GM21360 (cell line): ENCODE results near the gene TRAPPC2L.
"Not testable (repeated sequence)": the region's sequence is repeated elsewhere in the genome, so short reads cannot be mapped to it uniquely, and the experiment has no call there.

ENCODE experiments used
- ATAC-seq: cut with Tn5 transposase; IDR thresholded peaks from one replicate; pipeline ENCODE4 v1.9.1; 2021; ENCODE audit warnings: mild to moderate bottlenecking, moderate library complexity; ENCODE audit not compliant: unreplicated experiment

Gene TRAPPC2L

DNA sequence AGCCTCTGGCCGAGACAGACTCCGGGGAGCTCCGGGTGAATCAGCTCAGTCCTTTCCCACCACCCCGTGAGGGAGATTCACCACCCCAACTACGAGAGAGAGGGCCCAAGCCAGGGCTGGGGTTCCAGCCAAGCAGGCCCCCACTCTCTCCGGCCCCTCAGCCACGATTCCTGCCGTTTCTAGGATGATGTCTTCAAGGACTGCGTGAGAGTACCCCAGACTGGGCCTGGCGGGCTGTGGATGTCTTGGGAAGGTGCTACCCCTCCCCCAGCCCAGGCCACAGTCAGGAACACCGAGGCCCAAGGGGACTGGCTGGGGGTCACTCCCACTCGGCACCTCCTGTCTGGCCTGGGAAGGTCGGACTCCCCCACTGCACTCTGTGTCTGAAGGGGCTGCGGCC, 31.1 kb downstream of the TRAPPC2L start:
- no peak for ATAC-seq

DNA sequence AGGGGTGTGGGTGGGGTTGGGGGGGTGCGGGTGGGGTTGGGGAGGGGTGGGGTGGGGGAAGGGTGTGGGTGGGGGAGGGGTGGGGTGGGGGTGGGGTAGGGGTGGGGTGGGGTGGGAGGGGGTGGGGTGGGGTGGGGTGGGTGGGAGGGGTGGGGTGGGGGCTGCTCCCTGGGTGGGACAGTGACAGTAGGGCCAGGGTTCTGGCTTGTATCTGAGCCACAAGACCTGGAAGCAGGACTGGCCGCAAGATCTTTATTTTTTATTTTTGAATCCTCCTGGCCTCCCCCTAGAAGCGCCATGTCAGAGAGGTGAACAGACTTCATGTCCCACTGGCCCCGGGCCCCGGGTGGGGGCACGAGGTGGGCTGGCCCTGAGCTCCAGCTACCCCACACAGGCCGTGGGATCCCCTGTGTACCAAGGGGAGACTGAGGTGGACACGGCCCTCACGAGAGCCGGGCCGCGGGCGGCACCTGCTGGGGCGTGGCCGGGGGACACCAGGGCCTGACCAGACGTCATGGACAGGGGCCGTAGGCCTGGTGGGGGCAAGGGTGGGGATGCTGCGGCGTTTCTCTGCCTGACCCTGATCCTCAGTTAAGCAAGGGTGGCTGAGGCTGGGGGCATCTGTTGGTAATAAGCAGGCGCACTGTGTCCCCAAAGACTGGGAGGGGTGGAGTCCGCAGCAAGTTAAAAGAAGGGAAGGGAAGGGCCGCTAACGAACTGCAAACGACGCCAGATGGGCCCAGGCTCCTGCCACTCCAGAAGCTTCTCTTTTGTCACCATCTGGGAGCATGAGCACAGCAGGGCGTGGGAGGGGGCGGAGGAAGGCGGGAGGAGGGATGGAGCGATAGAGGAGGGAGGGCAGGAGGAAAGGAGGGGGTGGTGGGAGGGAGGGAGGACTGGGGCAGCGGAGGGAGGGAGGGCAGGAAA, 31.8 kb downstream of the TRAPPC2L start:
- no peak for ATAC-seq

DNA sequence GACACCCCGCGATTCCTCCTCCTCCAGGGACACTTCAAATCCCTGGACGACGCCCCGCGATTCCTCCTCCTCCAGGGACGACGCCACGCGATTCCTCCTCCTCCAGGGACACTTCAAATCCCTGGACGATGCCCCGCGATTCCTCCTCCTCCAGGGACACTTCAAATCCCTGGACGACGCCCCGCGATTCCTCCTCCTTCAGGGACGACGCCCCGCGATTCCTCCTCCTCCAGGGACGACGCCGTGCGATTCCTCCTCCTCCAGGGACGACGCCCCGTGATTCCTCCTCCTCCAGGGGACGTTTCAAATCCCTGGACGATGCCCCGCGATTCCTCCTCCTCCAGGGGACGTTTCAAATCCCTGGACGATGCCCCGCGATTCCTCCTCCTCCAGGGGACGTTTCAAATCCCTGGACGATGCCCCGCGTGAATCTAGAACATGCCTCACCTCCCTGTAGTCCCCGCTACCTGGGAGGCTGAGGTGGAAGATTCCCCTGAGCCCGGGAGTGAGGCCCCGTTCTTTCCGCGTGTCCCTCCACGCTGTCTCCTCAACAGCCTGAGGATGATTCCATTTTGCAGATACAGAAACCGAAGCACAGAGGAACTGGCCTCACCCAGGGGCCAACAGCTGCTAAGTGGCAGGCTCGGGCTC, 32.9 kb downstream of the TRAPPC2L start:
- ATAC-seq: not testable (repeated sequence)

- ATAC-seq: no peak
Observed at GRCh38 chr16:88891083-88891482, 34.2 kb downstream of the TRAPPC2L start.

DNA sequence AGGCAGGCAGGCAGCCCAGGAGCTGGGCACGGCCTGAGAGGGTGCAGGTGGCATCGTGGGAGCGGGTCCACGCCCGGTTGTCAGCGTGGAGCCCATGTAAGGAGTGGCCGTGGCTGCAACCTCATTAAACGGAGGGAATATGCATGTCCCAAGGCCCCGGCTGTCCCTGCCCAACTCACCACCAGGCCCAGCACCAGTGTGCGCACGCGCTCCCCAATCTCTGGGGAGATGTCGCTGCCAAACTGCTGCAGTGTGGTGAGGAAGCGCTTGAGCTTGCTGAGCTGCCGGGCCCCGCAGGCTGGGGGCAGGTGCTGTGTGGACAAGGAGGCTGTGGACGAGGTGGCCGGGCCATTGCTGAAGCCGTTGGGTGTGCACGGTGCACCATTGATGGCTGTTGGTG, 35.1 kb downstream of the TRAPPC2L start:
- ATAC-seq: no peak

- ATAC-seq: no peak
Observed at GRCh38 chr16:88893127-88893968, 36.4 kb downstream of the TRAPPC2L start.

DNA sequence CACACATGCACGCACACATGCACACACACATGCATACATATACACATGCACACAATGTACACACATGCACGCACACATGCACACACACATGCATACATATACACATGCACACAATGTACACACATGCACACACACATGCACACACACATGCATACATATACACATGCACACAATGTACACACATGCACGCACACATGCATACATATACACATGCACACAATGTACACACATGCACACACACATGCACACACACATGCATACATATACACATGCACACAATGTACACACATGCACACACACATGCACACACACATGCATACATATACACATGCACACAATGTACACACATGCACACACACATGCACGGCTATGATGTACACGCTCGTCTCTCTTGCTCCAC, 37.3 kb downstream of the TRAPPC2L start:
- not testable (repeated sequence) for ATAC-seq

DNA sequence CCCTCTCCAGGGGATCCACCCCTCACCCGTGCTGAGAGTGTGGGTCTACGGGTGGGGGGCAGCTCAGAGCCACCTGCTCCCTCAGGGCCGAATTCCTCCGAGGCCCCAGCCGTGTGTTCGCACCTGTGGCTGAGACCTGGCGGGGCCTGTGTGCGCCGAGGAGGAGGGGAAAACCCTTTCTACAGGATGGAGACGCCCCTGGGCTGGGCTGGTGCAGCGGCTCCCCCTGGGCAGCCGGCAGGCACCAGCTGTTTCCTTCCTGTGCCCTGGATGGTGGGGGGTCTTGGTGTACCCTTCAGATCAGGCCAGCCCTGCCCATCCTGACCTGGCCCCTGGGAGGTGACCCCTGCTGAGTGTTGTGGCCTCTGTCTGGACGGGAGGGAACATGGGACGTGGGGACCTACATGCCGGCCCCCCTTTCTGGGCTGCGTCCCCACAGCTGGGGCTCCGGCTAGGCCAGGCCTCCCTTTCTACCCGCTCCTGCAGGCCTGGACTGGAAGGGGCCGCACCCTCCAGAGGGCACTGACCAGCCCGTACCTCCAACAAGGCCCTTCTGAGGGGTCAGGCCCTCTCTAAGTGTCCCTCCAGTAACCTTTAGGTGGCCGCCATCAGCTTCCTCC, 37.9 kb downstream of the TRAPPC2L start:
- ATAC-seq: no peak

- ATAC-seq: no peak
Observed at GRCh38 chr16:88895335-88895734, 38.4 kb downstream of the TRAPPC2L start.

DNA sequence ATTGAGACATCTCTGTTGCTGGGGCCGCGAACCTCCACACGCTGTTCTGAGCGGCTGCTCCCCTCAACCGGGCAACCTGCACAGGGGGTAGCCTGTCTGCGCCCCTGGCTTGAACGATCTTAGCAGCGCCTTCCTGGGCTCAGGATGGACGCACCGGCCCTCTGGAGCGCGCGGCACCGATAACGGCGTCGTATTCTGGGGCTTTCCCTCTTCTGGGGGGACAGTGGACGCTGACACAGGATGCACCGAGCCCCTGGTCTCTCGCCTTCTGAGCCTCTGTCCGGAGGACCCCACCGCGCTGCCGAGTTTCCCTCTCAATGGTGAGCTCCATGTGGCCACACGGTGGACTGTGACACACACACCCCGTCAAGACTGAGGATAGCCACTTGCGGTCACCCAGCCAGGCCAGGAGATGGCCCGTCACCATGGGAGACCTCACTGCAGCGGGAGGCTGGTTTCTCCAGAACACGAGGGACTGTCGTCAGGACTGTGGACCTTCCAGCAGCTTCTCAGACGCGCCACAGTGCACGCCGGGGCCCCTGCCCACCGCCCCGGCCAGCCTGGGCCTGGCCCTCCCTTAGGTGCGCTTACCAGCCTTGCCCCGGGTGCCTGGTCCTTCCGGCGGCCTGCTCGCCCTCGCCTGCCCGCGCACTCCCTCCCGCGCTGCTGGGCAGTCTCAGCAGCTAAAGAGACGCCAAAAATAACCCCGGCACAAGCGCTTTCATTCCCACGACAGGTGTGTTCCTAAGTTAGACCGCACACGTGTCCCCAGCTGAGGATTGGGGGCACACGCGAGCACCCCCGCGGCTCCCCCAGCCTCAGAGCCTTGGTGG, 39.5 kb downstream of the TRAPPC2L start:
- no peak for ATAC-seq

- ATAC-seq: no peak
Observed at GRCh38 chr16:88897696-88898425, 40.9 kb downstream of the TRAPPC2L start.

DNA sequence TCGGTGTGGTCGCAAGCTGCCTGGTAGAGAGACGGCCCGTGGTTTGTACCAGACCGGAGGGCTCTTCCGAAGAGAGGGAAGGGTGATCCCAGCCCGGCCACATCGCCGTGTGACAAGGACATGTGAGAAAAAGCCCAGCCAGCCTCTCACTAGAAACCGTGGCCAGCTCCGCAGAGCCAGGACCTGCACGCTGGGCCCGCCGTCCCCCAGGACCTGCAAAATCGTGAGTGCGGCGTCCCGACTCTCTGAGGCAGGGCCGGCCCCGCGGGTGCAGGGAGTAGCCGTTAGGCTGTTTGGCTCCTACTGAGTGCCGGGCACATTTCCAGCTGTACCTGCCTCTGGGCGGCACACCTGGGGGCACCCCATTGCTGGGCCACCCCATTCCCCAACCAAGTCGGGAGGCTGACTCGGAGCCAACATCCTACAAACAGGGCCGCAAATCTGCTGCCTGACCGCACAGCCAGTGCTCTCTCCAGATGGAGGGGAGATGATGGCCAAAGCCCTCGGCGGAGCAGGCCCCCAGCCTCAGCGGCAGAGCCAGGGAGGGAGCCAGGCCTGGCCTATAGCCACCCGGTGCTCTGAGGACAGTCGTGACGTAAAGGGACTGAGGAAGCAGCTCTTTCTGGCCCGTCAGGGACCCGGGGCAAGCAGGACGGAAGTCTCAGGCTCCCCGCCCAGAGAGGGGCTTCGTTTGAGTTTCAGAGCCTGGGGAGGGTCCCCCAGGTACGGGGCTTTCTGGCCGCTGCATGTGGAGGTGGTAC, 43.2 kb downstream of the TRAPPC2L start:
- ATAC-seq: no peak

- no peak for ATAC-seq
Observed at GRCh38 chr16:88900662-88901052, 43.7 kb downstream of the TRAPPC2L start.

DNA sequence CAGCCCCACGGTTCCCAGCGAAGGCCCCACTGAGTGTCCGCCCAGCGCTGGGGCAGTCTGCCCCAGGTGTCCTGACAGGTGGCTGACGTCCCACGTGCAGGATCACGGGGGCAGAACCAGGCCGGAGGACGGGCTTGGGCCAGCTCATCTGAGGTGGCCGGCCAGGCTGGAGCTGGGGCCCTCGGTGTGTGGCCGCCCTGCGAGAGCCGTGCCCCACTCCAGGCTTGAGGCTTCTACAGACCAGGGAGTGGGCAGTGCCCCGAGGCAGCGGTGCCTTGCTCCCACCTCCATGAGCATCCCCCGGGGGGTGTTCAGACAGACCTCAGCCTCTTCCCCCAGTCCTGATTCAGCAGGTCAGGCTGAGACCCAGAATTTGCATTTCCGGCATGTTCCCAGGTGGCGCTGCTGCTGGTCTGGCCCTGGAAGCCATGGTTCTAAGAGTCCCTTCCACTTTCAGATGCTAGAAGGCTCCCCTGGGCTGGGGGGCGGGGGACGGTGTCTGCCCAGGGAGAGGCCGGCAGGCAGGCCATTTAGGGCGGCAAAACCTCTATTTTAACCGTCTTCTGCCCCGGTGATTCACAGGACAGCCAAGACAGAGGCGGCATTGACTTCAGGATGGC, 44.9 kb downstream of the TRAPPC2L start:
- no peak for ATAC-seq

- ATAC-seq: no peak
Observed at GRCh38 chr16:88902744-88903143, 45.8 kb downstream of the TRAPPC2L start.

GRCh38 chr16:88903267-88903666, 46.3 kb downstream of the TRAPPC2L start:
- ATAC-seq: no peak

DNA sequence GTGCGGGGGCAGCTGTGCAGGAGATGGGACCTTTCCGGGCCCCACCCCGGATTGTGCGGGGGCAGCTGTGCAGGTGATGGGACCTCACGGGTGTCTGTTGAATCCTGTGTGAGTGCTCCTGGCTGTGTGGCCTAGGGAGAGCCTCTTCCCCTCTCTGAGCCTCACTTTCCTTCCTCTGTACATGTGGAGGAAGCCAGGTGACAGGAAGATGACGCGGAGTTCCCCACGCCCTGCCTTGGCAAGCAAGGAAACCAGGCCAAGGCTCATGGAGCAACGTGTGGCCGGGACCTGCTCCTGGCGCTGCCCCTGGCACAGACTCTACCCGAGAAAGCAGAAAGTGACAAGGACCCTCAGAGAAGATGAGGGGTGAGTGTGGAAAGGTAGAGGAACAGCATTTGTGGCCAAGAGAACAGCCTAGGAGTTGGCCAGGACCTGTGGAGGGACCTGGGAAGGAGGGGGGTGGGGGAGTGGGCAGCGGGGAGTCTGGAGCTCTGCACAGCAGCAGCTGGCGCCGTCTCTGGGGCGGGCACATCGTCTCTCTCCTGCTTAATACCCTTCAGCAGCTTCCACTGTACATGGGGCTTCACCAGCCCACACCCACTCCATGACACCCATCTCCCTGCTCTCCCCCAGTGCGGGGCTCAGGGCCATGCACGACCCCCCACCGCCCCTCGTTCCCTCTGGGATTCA, 47.9 kb downstream of the TRAPPC2L start:
- ATAC-seq: no peak

GRCh38 chr16:88905563-88905962, 48.6 kb downstream of the TRAPPC2L start:
- ATAC-seq: no peak
